Astrocyte (in vitro differentiated cells and primary cell): ENCODE results near the gene NDFIP1.

Source experiments
- EZH2 ChIP-seq: IDR thresholded peaks from 2 replicates; pipeline ENCODE4 v1.6.1; 2012; ENCODE audit warnings: mild to moderate bottlenecking, low read length, inconsistent platforms; ENCODE audit not compliant: insufficient read depth
- TF ChIP-seq, protein P1 (sequence below): IDR thresholded peaks from 2 replicates; pipeline ENCODE4 v1.5.1; 2011; ENCODE audit warnings: low read depth, mild to moderate bottlenecking, inconsistent platforms, low read length, moderate library complexity; ENCODE audit not compliant: insufficient read depth

GRCh38 chr5:142078221-142078620 is 30.4 kb upstream of the NDFIP1 start:
- TF ChIP-seq, protein P1, sequence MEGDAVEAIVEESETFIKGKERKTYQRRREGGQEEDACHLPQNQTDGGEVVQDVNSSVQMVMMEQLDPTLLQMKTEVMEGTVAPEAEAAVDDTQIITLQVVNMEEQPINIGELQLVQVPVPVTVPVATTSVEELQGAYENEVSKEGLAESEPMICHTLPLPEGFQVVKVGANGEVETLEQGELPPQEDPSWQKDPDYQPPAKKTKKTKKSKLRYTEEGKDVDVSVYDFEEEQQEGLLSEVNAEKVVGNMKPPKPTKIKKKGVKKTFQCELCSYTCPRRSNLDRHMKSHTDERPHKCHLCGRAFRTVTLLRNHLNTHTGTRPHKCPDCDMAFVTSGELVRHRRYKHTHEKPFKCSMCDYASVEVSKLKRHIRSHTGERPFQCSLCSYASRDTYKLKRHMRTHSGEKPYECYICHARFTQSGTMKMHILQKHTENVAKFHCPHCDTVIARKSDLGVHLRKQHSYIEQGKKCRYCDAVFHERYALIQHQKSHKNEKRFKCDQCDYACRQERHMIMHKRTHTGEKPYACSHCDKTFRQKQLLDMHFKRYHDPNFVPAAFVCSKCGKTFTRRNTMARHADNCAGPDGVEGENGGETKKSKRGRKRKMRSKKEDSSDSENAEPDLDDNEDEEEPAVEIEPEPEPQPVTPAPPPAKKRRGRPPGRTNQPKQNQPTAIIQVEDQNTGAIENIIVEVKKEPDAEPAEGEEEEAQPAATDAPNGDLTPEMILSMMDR, result no peak
- TF ChIP-seq EZH2, result no peak
